SK-N-SH treated with all-trans-retinoic acid at 6 μM for 48 hours (cell line): ENCODE data around the gene MARVELD2.
"Not testable (repeated sequence)": the region's sequence is repeated elsewhere in the genome, so short reads cannot be mapped to it uniquely, and the experiment has no call there.

ENCODE experiments used
- ATAC-seq: fragments of 200-7000 bp; cut with Tn5 transposase; 3 replicates; pipeline ENCODE4 v1.9.1; 2020; ENCODE audit warnings: mild to moderate bottlenecking, moderate library complexity
- ARNTL ChIP-seq: fragments of 450-650 bp; formaldehyde crosslinking; IDR thresholded peaks from 2 replicates; pipeline ENCODE4 v1.5.0; 2020; ENCODE audit warnings: low read depth, mild to moderate bottlenecking, moderate library complexity, borderline replicate concordance
- BACH2 ChIP-seq: fragments of 250-450 bp; sonication (Bioruptor Pico); IDR thresholded peaks from 2 replicates; pipeline ENCODE4 v1.9.0; 2021; ENCODE audit warnings: mild to moderate bottlenecking, borderline replicate concordance
- CSDC2 ChIP-seq: fragments of 250-450 bp; sonication (Bioruptor Pico); IDR thresholded peaks from 2 replicates; pipeline ENCODE4 v1.5.0; 2020; ENCODE audit warnings: mild to moderate bottlenecking, moderate library complexity
- ESRRG ChIP-seq: fragments of 250-450 bp; sonication (Bioruptor Pico); IDR thresholded peaks from 2 replicates; pipeline ENCODE4 v1.6.1; 2021; ENCODE audit warnings: mild to moderate bottlenecking
- GLIS3 ChIP-seq: fragments of 250-450 bp; sonication (Bioruptor Pico); IDR thresholded peaks from 2 replicates; pipeline ENCODE4 v1.5.0; 2020; ENCODE audit warnings: mild to moderate bottlenecking, moderate library complexity
- OSR1 ChIP-seq: fragments of 250-450 bp; sonication (Bioruptor Pico); IDR thresholded peaks from 2 replicates; pipeline ENCODE4 v1.8.0; 2022; ENCODE audit warnings: moderate library complexity, mild to moderate bottlenecking, inconsistent platforms
- POU6F1 ChIP-seq: fragments of 250-450 bp; sonication (Bioruptor Pico); IDR thresholded peaks from 2 replicates; pipeline ENCODE4 v1.8.0; 2021; ENCODE audit warnings: low read depth, mild to moderate bottlenecking, moderate library complexity, borderline replicate concordance
- RARB ChIP-seq: fragments of 250-450 bp; sonication (Bioruptor Pico); IDR thresholded peaks from 2 replicates; pipeline ENCODE4 v1.8.0; 2021; ENCODE audit warnings: mild to moderate bottlenecking, moderate library complexity
- SNAI2 ChIP-seq: fragments of 250-450 bp; sonication (Bioruptor Pico); IDR thresholded peaks from 2 replicates; pipeline ENCODE4 v1.5.0; 2020; ENCODE audit warnings: mild to moderate bottlenecking, moderate library complexity
- TCF4 ChIP-seq: fragments of 250-450 bp; sonication (Bioruptor Pico); IDR thresholded peaks from 2 replicates; pipeline ENCODE4 v1.8.0; 2021; ENCODE audit warnings: mild to moderate bottlenecking, moderate library complexity, borderline replicate concordance
- TOX ChIP-seq: fragments of 250-450 bp; sonication (Bioruptor Pico); IDR thresholded peaks from 2 replicates; pipeline ENCODE4 v1.8.0; 2021; ENCODE audit warnings: mild to moderate bottlenecking, moderate library complexity, borderline replicate concordance
- TSHZ2 ChIP-seq: fragments of 250-450 bp; sonication (Bioruptor Pico); IDR thresholded peaks from 2 replicates; pipeline ENCODE4 v1.5.0; 2020; ENCODE audit warnings: mild to moderate bottlenecking, moderate library complexity
- ZC3H10 ChIP-seq: fragments of 250-450 bp; sonication (Bioruptor Pico); IDR thresholded peaks from 2 replicates; pipeline ENCODE4 v1.5.1; 2021; ENCODE audit warnings: mild to moderate bottlenecking, moderate library complexity
- ZFP3 ChIP-seq: fragments of 250-450 bp; sonication (Bioruptor Pico); IDR thresholded peaks from 2 replicates; pipeline ENCODE4 v1.5.0; 2020; ENCODE audit warnings: mild to moderate bottlenecking, moderate library complexity
- ZFP30 ChIP-seq: fragments of 450-650 bp; formaldehyde crosslinking; IDR thresholded peaks from 2 replicates; pipeline ENCODE4 v1.5.0; 2022; ENCODE audit warnings: mild to moderate bottlenecking, moderate library complexity
- ZNF565 ChIP-seq: fragments of 450-650 bp; formaldehyde crosslinking; conservative IDR thresholded peaks from 2 replicates; pipeline ENCODE4 v1.5.0; 2020; ENCODE audit warnings: low read depth, mild to moderate bottlenecking, moderate library complexity
- ZNF70 ChIP-seq: fragments of 450-650 bp; formaldehyde crosslinking; IDR thresholded peaks from 2 replicates; pipeline ENCODE4 v1.5.0; 2020; ENCODE audit warnings: mild to moderate bottlenecking, moderate library complexity
- ZNF8 ChIP-seq: fragments of 450-650 bp; formaldehyde crosslinking; IDR thresholded peaks from 2 replicates; pipeline ENCODE4 v1.5.0; 2020; ENCODE audit warnings: mild to moderate bottlenecking, moderate library complexity
- TF ChIP-seq, protein P1 (sequence below): fragments of 250-450 bp; sonication (Bioruptor Pico); IDR thresholded peaks from 2 replicates; pipeline ENCODE4 v1.5.1; 2021; ENCODE audit warnings: mild to moderate bottlenecking, moderate library complexity
- TF ChIP-seq, protein P2 (sequence below): fragments of 250-450 bp; sonication (Bioruptor Pico); IDR thresholded peaks from 2 replicates; pipeline ENCODE4 v1.8.0; 2020; ENCODE audit warnings: mild to moderate bottlenecking, moderate library complexity, borderline replicate concordance
- TF ChIP-seq, protein P3 (sequence below): fragments of 250-450 bp; sonication (Bioruptor Pico); IDR thresholded peaks from 2 replicates; pipeline ENCODE4 v1.5.1; 2020; ENCODE audit warnings: low read depth, mild to moderate bottlenecking, moderate library complexity

Gene MARVELD2

DNA sequence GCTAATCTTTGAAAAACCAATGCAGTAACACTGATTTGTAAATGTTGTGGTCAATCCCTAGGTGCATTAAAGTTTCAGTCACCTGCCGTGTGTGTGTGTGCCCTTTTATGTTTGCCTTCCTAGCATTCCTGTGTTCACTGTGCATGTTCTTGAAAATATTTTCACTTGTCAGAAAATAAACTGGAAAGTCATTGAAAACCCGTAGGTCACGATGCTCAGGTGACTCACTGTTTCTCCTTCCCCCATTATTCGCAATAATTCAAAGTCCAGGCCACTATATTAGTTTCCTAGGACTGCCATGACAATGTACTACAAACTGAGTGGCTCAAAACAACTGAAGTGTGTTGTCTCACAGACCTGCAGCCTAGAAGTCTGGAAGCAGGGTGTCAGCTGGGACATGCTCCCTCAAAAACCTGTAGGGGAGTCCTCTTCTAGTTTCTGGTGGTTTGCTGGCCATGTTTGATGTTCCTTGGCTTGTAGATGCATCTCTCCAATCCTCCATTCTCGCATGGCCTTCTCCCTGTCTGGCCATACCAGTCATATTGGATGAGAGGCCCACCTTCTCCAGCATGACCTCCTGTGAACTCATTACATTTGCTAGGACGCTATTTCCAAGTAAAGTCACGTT is 29.3 kb downstream of the MARVELD2 start:
- ATAC-seq: no peak
- TF ChIP-seq GLIS3 (CRISPR knock-in tag) (no peak), SNAI2 (CRISPR knock-in tag) (no peak), TSHZ2 (CRISPR knock-in tag) (no peak), ZC3H10 (CRISPR knock-in tag) (no peak), ZNF8 (no peak), TCF4 (CRISPR knock-in tag) (no peak), ZNF70 (no peak), ZFP3 (no peak)
- TF ChIP-seq, all 23 proteins: peak for 0

DNA sequence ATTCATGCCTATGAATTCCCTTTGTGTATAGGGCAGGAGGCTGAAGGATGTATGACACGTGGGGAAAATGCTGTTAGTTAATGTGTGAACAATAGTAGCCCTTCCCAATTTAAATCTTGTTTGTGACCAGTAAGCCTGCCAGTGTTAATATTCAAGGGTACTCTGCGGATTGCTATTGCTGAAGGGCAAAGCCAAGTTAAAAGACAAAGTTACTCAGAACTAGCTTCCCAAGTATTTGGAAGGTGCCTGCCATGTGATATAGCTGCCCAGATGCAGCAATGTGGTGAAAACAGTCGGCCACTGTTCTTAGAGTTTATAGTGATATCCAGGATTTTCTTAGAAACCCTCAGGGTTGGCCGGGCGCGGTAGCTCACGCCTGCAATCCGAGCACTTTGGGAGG is 34.6 kb downstream of the MARVELD2 start:
- no peak for TF ChIP-seq OSR1 (CRISPR knock-in tag)
- TF ChIP-seq ESRRG: no peak
- TF ChIP-seq TOX (CRISPR knock-in tag): no peak
- TF ChIP-seq ZFP3: no peak
- no peak for ATAC-seq

- peak; percentile 47 for ATAC-seq
- TF ChIP-seq TCF4 (CRISPR knock-in tag) (no peak), POU6F1 (CRISPR knock-in tag) (no peak), ESRRG (no peak), RARB (no peak), TSHZ2 (CRISPR knock-in tag) (no peak), ZC3H10 (CRISPR knock-in tag) (no peak), SNAI2 (CRISPR knock-in tag) (no peak), ARNTL (CRISPR knock-in tag) (no peak), ZFP30 (CRISPR knock-in tag) (no peak), GLIS3 (CRISPR knock-in tag) (no peak), ZNF8 (no peak), CSDC2 (CRISPR knock-in tag) (no peak), ZNF565 (CRISPR knock-in tag) (no peak), BACH2 (no peak)
- TF ChIP-seq, protein P1, sequence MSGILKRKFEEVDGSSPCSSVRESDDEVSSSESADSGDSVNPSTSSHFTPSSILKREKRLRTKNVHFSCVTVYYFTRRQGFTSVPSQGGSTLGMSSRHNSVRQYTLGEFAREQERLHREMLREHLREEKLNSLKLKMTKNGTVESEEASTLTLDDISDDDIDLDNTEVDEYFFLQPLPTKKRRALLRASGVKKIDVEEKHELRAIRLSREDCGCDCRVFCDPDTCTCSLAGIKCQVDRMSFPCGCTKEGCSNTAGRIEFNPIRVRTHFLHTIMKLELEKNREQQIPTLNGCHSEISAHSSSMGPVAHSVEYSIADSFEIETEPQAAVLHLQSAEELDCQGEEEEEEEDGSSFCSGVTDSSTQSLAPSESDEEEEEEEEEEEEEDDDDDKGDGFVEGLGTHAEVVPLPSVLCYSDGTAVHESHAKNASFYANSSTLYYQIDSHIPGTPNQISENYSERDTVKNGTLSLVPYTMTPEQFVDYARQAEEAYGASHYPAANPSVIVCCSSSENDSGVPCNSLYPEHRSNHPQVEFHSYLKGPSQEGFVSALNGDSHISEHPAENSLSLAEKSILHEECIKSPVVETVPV (CRISPR knock-in tag): no peak
- TF ChIP-seq, protein P2, sequence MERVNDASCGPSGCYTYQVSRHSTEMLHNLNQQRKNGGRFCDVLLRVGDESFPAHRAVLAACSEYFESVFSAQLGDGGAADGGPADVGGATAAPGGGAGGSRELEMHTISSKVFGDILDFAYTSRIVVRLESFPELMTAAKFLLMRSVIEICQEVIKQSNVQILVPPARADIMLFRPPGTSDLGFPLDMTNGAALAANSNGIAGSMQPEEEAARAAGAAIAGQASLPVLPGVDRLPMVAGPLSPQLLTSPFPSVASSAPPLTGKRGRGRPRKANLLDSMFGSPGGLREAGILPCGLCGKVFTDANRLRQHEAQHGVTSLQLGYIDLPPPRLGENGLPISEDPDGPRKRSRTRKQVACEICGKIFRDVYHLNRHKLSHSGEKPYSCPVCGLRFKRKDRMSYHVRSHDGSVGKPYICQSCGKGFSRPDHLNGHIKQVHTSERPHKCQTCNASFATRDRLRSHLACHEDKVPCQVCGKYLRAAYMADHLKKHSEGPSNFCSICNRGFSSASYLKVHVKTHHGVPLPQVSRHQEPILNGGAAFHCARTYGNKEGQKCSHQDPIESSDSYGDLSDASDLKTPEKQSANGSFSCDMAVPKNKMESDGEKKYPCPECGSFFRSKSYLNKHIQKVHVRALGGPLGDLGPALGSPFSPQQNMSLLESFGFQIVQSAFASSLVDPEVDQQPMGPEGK (CRISPR knock-in tag): no peak
- TF ChIP-seq, protein P3, sequence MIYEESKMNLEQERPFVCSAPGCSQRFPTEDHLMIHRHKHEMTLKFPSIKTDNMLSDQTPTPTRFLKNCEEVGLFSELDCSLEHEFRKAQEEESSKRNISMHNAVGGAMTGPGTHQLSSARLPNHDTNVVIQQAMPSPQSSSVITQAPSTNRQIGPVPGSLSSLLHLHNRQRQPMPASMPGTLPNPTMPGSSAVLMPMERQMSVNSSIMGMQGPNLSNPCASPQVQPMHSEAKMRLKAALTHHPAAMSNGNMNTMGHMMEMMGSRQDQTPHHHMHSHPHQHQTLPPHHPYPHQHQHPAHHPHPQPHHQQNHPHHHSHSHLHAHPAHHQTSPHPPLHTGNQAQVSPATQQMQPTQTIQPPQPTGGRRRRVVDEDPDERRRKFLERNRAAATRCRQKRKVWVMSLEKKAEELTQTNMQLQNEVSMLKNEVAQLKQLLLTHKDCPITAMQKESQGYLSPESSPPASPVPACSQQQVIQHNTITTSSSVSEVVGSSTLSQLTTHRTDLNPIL (CRISPR knock-in tag): no peak
Measured at GRCh38 chr5:69450116-69450515, 35.2 kb downstream of the MARVELD2 start.

DNA sequence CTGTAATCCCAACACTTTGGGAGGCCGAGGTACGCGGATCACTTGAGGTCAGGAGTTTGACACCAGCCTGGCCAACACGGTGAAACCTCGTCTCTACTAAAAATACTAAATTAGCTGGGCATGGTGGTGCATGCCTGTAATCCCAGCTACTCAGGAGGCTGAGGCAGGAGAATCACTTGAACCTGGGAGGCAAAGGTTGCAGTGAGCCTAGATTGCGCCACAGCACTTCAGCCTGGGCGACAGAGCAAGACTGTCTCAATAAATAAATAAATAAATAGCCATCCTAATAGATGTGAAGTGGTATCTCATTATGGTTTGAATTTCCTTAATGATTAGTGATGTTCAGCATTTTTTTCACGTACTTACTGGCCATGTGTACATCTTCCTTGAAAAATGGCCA is 35.6 kb downstream of the MARVELD2 start:
- ATAC-seq: not testable (repeated sequence)
